ENCODE measurements around the gene NR4A2. TPM values are rescaled to one million over a fixed set of nuclear protein-coding genes. Genes with fewer than 3 reads are reported as not detected.
A peak's percentile ranks its signal among the peaks of the same experiment; 100 is the strongest.

The NR4A2 gene
- total RNA-seq: 1 to 10 TPM in 5 of 6 experiments, under 1 TPM in 1; 0.51 to 1.8 (median 1.2) TPM
- long read RNA-seq: 0 reads

DNA sequence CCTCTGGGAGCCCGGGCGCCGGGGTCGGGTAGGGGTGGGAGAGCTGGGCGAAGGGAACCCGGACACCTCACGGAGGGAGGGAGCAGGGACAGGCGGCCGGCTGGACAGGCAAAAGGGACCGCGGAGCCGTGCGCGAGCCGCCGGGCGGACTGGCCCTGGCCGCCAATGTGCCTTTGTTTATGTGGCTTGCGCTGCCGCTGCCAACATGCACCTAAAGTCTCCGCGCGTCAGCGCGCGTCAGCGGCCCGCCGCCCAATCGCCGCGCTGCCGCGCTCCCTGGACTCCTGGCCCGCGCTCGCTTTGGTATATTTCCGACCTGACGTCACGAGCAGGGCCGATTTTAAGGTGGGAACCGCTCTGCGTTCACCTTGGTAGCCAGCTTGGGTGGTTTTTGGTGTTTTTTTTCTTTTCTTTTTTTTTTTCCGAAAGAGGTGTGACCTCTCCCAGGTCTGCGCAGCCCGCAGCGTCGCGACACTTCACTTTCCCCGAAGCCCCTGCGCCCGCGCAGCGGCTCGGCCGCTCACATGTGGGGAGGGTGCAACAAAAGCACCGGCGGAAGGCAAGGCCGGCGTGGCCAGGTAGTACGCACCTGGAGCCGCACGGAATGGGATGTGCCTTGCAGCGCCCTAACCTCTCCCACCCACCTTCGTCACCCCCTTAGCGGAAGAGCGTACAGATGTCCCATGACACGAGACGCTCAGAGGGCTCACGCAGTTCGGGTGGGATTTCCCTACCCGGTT, at the start of gene NR4A2:
Gene NR4A2, minus strand, starts transcription at position 188 of the 740 bp plus-strand sequence. CDS start 2,535 bp downstream, outside the sequence.
- intact Hi-C loops (cut with DNase I): no loop called here
- Histone ChIP-seq H3K9me3 (no peaks in the 10 kb centered on the region), H3K27ac (peak within 1 kb of the TSS; percentile 99), H3K27me3 (no peaks in the 10 kb centered on the region), H3K4me3 (peak within 1 kb of the TSS; percentile 57 to 74 (median 70)), H3K36me3 (no peaks in the 10 kb centered on the region), H3K4me1 (peaks cover 0 to 6% (median 3%) of the 10 kb centered on the region in 4 donors)
- ATAC-seq (peak; percentile 71 to 83 (median 76)), DNase-seq (peak; percentile 93 to 96 (median 95))
- 0% methylated on average over 38 of the region's 72 CpGs for WGBS (ENCODE audit: insufficient coverage, low coverage, low lambda C conversion rate, missing lambda C conversion rate)
- TF ChIP-seq, protein P1, sequence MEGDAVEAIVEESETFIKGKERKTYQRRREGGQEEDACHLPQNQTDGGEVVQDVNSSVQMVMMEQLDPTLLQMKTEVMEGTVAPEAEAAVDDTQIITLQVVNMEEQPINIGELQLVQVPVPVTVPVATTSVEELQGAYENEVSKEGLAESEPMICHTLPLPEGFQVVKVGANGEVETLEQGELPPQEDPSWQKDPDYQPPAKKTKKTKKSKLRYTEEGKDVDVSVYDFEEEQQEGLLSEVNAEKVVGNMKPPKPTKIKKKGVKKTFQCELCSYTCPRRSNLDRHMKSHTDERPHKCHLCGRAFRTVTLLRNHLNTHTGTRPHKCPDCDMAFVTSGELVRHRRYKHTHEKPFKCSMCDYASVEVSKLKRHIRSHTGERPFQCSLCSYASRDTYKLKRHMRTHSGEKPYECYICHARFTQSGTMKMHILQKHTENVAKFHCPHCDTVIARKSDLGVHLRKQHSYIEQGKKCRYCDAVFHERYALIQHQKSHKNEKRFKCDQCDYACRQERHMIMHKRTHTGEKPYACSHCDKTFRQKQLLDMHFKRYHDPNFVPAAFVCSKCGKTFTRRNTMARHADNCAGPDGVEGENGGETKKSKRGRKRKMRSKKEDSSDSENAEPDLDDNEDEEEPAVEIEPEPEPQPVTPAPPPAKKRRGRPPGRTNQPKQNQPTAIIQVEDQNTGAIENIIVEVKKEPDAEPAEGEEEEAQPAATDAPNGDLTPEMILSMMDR (IDR thresholded peaks at IDR 0.05): no peak
- peak; percentile 93 for TF ChIP-seq POLR2A (IDR thresholded peaks at IDR 0.05)

DNA sequence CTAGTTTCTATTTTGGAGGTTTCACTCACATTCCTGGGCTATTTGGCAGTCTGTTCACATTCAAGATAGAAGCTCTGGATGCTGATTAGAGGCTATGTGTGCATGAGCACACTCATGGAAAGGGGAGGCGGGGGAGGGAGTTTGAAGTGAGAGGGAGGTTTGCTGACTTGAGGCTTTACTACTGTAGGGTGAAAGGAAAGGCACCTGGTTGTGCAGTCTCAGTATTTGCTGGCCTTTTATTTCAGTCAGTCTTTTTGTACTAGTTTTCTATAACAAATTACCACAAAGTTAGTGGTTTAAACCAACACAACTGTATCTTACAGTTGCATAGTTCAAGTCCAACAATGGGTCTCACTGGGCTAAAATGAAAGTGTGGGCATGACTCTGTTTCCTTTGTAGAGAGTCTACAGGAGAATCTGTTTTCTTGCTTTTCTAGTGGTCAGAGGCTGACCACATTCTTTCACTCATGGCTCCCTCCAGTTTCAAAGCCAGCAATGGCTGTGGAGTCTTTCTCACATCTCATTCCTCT, 47.7 kb upstream of the NR4A2 start:
- Histone ChIP-seq H3K4me1 (no peaks in the 10 kb centered on the region), H3K36me3 (no peaks in the 10 kb centered on the region), H3K4me3 (no peak overlapping the region), H3K27me3 (no peaks in the 10 kb centered on the region), H3K27ac (no peak overlapping the region), H3K9me3 (no peaks in the 10 kb centered on the region)
- TF ChIP-seq, protein P1 (IDR thresholded peaks at IDR 0.05): no peak
- TF ChIP-seq POLR2A (IDR thresholded peaks at IDR 0.05): no peak
- 60% methylated on average over 1 of the region's 1 CpG for WGBS (ENCODE audit: insufficient coverage, low coverage, low lambda C conversion rate, missing lambda C conversion rate)
- no peak for ATAC-seq
- intact Hi-C loops (cut with DNase I): no loop called here
- no peak for DNase-seq

DNA sequence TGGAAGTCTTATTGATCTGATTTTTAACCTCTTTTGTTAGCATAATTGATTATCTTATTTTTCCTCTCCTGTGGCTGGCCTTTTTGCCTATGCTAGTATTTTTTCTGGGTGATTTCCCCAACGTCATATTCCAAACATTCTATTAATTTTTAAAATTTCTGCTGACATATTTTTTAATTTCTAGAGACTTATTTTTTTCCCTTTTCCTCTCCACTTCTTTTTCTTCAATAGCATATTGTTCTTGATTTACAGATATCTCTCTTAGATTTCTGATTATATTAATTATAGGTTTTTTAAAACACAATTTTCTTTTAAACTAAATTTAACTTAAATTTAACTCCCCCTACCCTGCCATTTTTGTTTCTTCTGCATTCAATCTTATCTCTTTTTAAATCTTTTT, 47.2 kb upstream of the NR4A2 start:
- Histone ChIP-seq H3K27me3 (no peaks in the 10 kb centered on the region), H3K27ac (no peak overlapping the region), H3K4me1 (no peaks in the 10 kb centered on the region), H3K9me3 (no peaks in the 10 kb centered on the region), H3K36me3 (no peaks in the 10 kb centered on the region), H3K4me3 (no peak overlapping the region)
- no peak for DNase-seq
- no peak for ATAC-seq
- intact Hi-C loops (cut with DNase I): no loop called here
- WGBS (ENCODE audit: insufficient coverage, low coverage, low lambda C conversion rate, missing lambda C conversion rate): 33% methylated on average over 1 of the region's 1 CpG
- TF ChIP-seq, protein P1 (IDR thresholded peaks at IDR 0.05): no peak
- TF ChIP-seq POLR2A (IDR thresholded peaks at IDR 0.05): no peak

DNA sequence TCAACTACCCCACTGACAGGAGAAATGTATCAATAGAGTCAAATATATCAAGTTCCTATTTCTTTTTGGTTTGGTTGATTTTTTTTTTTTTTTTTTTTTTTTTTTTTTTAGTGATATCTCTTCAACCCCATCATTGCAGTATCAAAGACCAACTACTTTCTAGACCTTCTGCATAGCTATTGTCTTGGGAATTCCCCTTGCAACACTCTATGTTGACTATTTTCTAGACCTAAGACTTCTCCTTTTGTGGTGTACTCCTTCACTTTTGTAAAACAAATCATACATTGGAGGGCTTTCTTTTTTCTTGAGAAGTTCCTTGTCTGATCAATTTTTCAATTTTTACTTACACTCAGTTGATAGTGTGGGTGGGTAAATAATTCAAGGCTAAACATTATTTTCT, 46.5 kb upstream of the NR4A2 start:
- Histone ChIP-seq H3K4me3 (no peak overlapping the region), H3K36me3 (no peaks in the 10 kb centered on the region), H3K27ac (no peak overlapping the region), H3K9me3 (no peaks in the 10 kb centered on the region), H3K27me3 (no peaks in the 10 kb centered on the region), H3K4me1 (no peaks in the 10 kb centered on the region)
- intact Hi-C loops (cut with DNase I): no loop called here
- no peak for ATAC-seq
- DNase-seq: no peak
- TF ChIP-seq, protein P1 (IDR thresholded peaks at IDR 0.05): no peak
